ENCODE results near the gene CNTNAP2. TPM values are rescaled to one million over a fixed set of nuclear protein-coding genes. Genes with fewer than 3 reads are reported as not detected.

The CNTNAP2 gene
- total and polyA plus RNA-seq, 2 of the 4 experiments (the other 2 are of a cell fraction) = not detected

DNA sequence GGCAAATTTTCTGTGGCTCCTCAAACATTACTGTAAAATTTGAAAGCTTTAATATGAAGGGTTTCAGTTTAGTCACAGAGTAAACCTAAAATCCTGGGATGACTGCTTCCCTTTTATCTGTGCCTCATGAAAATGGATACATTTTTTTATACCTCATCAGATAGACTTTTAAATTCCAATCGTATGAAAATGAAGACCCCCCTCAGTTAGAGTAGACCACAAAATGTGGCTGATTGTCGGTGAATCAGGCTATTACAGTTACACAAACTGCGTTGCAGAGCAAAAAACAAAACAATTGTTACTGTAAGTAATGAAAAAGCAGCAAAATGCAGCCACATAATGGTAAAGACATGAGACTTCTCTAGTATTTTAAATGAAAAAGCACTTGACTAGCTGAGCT, 296.2 kb downstream of the CNTNAP2 start:
- no CpG with 5 or more reads among the region's 3 CpGs for WGBS, 2 experiments (ENCODE audit: extremely low coverage in 2 of 2, insufficient read length in 1 of 2)
- in situ Hi-C loops (cut with MboI; ENCODE audit: low sequenced_read_pairs) (no loop called here), intact Hi-C loops (cut with micrococcal nuclease) (no loop called here), dilution Hi-C loops (cut with HindIII; ENCODE audit: low sequenced_read_pairs, unreplicated experiment) (no loop called here)
- H3K23ac ChIP-seq (ENCODE audit: low read depth, low read length) = no peak overlapping the region
- H4K8ac ChIP-seq (ENCODE audit: low read depth in 2 of 2, low read length in 2 of 2) = no peak overlapping the region
- H3K79me1 ChIP-seq (ENCODE audit: low read depth in 1 of 2, low read length in 2 of 2) = no peaks in the 10 kb centered on the region
- H2BK15ac ChIP-seq (ENCODE audit: low read depth, low read length) = no peak overlapping the region
- no peak overlapping the region for H3K4me2 ChIP-seq (ENCODE audit: low read depth, low read length)
- H3K36me3 ChIP-seq (ENCODE audit: control insufficient read depth, insufficient read depth, low read length) = no peaks in the 10 kb centered on the region
- H2AFZ ChIP-seq (replicated peaks; ENCODE audit: low read length, poor library complexity) = no peak overlapping the region
- ChIA-PET CTCF (no interaction called here), POLR2A (ENCODE audit: unreplicated experiment) (no interaction called here)
- H3K27ac ChIP-seq (ENCODE audit: insufficient read depth, low read length) = no peak overlapping the region
- ATAC-seq (ENCODE audit: low read depth) (no peak), DNase-seq (no peak)
- no peak overlapping the region for H3K9ac ChIP-seq (ENCODE audit: low read depth, low read length)
- no peak overlapping the region for H2AK5ac ChIP-seq (ENCODE audit: low read depth, low read length)
- no peak overlapping the region for H2BK20ac ChIP-seq (ENCODE audit: low read depth, low read length)
- H3K56ac ChIP-seq (ENCODE audit: extremely low read depth, insufficient read depth, low read length) = no peak overlapping the region
- BruUV-seq (replicated peaks) = no TSS peak
- H3K14ac ChIP-seq (replicated peaks; ENCODE audit: low read depth, low read length) = no peak overlapping the region
- no peak overlapping the region for H3K4ac ChIP-seq (ENCODE audit: low read depth, low read length)
- TF ChIP-seq MAFK (IDR thresholded peaks at IDR 0.05; ENCODE audit: low read depth, low read length) (no peak), CHD1 (IDR thresholded peaks at IDR 0.05; ENCODE audit: low read depth, low read length) (no peak), MXI1 (IDR thresholded peaks at IDR 0.05; ENCODE audit: borderline replicate concordance, low read depth, low read length) (no peak), ELK1 (IDR thresholded peaks at IDR 0.05; ENCODE audit: borderline replicate concordance, low read depth, low read length) (no peak), FOS (IDR thresholded peaks at IDR 0.05; ENCODE audit: low read depth, low read length) (no peak), NFE2L2 (IDR thresholded peaks at IDR 0.05; ENCODE audit: low read depth, low read length) (no peak), MAZ (IDR thresholded peaks at IDR 0.05; ENCODE audit: borderline replicate concordance, low read depth, low read length) (no peak), SMC3 (IDR thresholded peaks at IDR 0.05; ENCODE audit: low read depth, low read length) (no peak), BHLHE40 (IDR thresholded peaks at IDR 0.05; ENCODE audit: low read depth, low read length) (no peak), CEBPB (IDR thresholded peaks at IDR 0.05; ENCODE audit: low read depth, low read length) (no peak), USF2 (IDR thresholded peaks at IDR 0.05; ENCODE audit: low read depth, low read length) (no peak), RCOR1 (IDR thresholded peaks at IDR 0.05; ENCODE audit: insufficient replicate concordance, low read length) (no peak), POLR2A (IDR thresholded peaks at IDR 0.05; ENCODE audit: low read depth, low read length) (no peak), RFX5 (IDR thresholded peaks at IDR 0.05; ENCODE audit: low read depth, low read length) (no peak), CTCF (conservative IDR thresholded peaks at IDR 0.05; ENCODE audit: low read depth, low read length) (no peak), RAD21 (IDR thresholded peaks at IDR 0.05; ENCODE audit: low read length) (no peak)
- 0 out of 2 replicates have a peak, but pooled peaks cover 3% of the 10 kb centered on the region for H3K9me3 ChIP-seq (ENCODE audit: control insufficient read depth, insufficient read depth, low read length)
- no peaks in the 10 kb centered on the region for H4K20me1 ChIP-seq (ENCODE audit: insufficient read depth, low read length)
- H4K5ac ChIP-seq (ENCODE audit: low read depth, low read length) = no peak overlapping the region
- H3K4me1 ChIP-seq (ENCODE audit: control insufficient read depth, insufficient read depth, low read length) = no peaks in the 10 kb centered on the region
- no peak overlapping the region for H2AK9ac ChIP-seq (replicated peaks; ENCODE audit: low read depth, low read length, poor library complexity)
- no peak overlapping the region for H2BK120ac ChIP-seq (ENCODE audit: low read depth, low read length)
- no peak overlapping the region for H3K4me3 ChIP-seq (ENCODE audit: insufficient read depth, low read depth, low read length)
- no peak overlapping the region for H2BK5ac ChIP-seq (ENCODE audit: low read depth, low read length, poor library complexity, severe bottlenecking)
- H3K27me3 ChIP-seq (ENCODE audit: control insufficient read depth, insufficient read depth, low read length) = no peaks in the 10 kb centered on the region
- H3K9me1 ChIP-seq (ENCODE audit: insufficient read depth, low read length) = no peaks in the 10 kb centered on the region
- no peak overlapping the region for H3K18ac ChIP-seq (ENCODE audit: low read depth, low read length)
- no peak overlapping the region for H4K91ac ChIP-seq (ENCODE audit: insufficient read depth, low read depth, low read length)
